H1 (cell line): ENCODE measurements around the gene SHH. TPM values are rescaled to one million over a fixed set of nuclear protein-coding genes. Genes with fewer than 3 reads are reported as not detected.

Experiments
- BACH1 ChIP-seq: IDR thresholded peaks from 2 replicates; pipeline ENCODE4 v1.6.1; 2012; ENCODE audit warnings: low read length, improper control_type of control experiment
- BCL11A ChIP-seq, 2 experiments: IDR thresholded peaks; one replicate each; pipeline ENCODE4 v1.6.1; 2011; ENCODE audit warnings: low read depth in 2 of 2, low read length in 2 of 2, mild to moderate bottlenecking in 2 of 2
- CREB1 ChIP-seq: IDR thresholded peaks from 2 replicates; pipeline ENCODE4 v1.6.1; 2012; ENCODE audit warnings: inconsistent platforms
- CTCF ChIP-seq, 3 experiments: IDR thresholded peaks; 1 replicate in 2 of 3; 2 replicates in 1 of 3; pipeline versions ENCODE4 v1.5.1 to v1.6.1; 2011; ENCODE audit warnings: low read length in 3 of 3, mild to moderate bottlenecking in 3 of 3, inconsistent platforms in 2 of 3, low read depth in 1 of 3, moderate library complexity in 1 of 3; ENCODE audit not compliant: insufficient read depth in 1 of 3; ENCODE audit errors: control extremely low read depth in 1 of 3
- FOSL1 ChIP-seq: IDR thresholded peaks from 2 replicates; pipeline ENCODE4 v1.6.1; 2011; ENCODE audit warnings: mild to moderate bottlenecking, low read depth, low read length, moderate library complexity; ENCODE audit not compliant: insufficient read depth
- GABPA ChIP-seq: IDR thresholded peaks from 2 replicates; pipeline ENCODE4 v1.6.1; 2011; ENCODE audit warnings: mild to moderate bottlenecking, low read length, moderate library complexity, borderline replicate concordance; ENCODE audit not compliant: insufficient read depth
- JUND ChIP-seq: IDR thresholded peaks from 2 replicates; pipeline ENCODE4 v1.6.1; 2011; ENCODE audit warnings: mild to moderate bottlenecking, improper control_type of control experiment, low read length
- NANOG ChIP-seq: IDR thresholded peaks from 2 replicates; pipeline ENCODE4 v1.6.1; 2011; ENCODE audit warnings: low read length, low read depth, mild to moderate bottlenecking, inconsistent platforms; ENCODE audit not compliant: insufficient read depth, poor library complexity, severe bottlenecking
- POLR2AphosphoS5 ChIP-seq: IDR thresholded peaks from 2 replicates; pipeline ENCODE4 v1.6.1; 2011; ENCODE audit warnings: low read depth, low read length
- SP4 ChIP-seq: IDR thresholded peaks from 2 replicates; pipeline ENCODE4 v1.6.1; 2012; ENCODE audit warnings: low read length, inconsistent platforms
- polyA plus RNA-seq, 7 experiments: library from polyadenylated mRNA; depleted of rRNA in 3 of 7; stranded (reverse) in 5 of 7; unstranded in 2 of 7; fragments of >200 nt in 5 of 7; fragments of 200-250 nt in 2 of 7; gene quantifications; 1 replicate in 5 of 7; 2 replicates in 1 of 7; 4 replicates in 1 of 7; pipeline versions ENCODE4 v1.2.1 to v1.2.3, GENCODE V29; 2011 to 2013; ENCODE audit warnings: missing spikeins in 2 of 7, mixed read lengths in 2 of 7
- total RNA-seq: library from RNA; stranded (reverse); fragmentation: NEBNext Ultra II Directional; extraction: Animal tissue kit (Norgen Biotek cat#: 25700); gene quantifications from 2 replicates; pipeline ENCODE4 v1.2.1, GENCODE V29; 2021

Gene SHH
- total and polyA plus RNA-seq, 2 of the 8 experiments (the other 6 are each of a cell fraction or from before 2014, with no cell fraction given): not detected

GRCh38 chr7:155846936-155847335 is 34.7 kb upstream of the SHH start (continued):
- TF ChIP-seq CTCF (IDR thresholded peaks at IDR 0.05; ENCODE audit: control extremely low read depth in 1 of 3, insufficient read depth in 1 of 3, low read depth in 1 of 3, low read length in 3 of 3): no peak
- TF ChIP-seq FOSL1: no peak
- TF ChIP-seq BACH1: no peak
- TF ChIP-seq POLR2AphosphoS5: no peak
- TF ChIP-seq JUND: no peak
- TF ChIP-seq SP4: no peak
- no peak for TF ChIP-seq NANOG
- no peak for TF ChIP-seq CREB1
- no peak for TF ChIP-seq BCL11A (IDR thresholded peaks at IDR 0.05; ENCODE audit: low read depth in 2 of 2, low read length in 2 of 2)
- TF ChIP-seq GABPA: no peak
